GM12878 (cell line): Measurements from ENCODE around the gene ATP6V1C2.

ENCODE experiments used
- CBX5 ChIP-seq: sonication (generic); IDR thresholded peaks from 2 replicates; pipeline ENCODE4 v1.6.1; 2016; ENCODE audit warnings: low read depth, moderate library complexity, mild to moderate bottlenecking, inconsistent platforms
- CTCF ChIP-seq, 3 experiments: IDR thresholded peaks in 2 of 3; conservative IDR thresholded peaks in 1 of 3; 2 replicates each; pipeline ENCODE4 v1.5.1; 2011; ENCODE audit warnings: low read depth in 3 of 3, low read length in 3 of 3, mild to moderate bottlenecking in 3 of 3, control low read depth in 2 of 3, moderate library complexity in 2 of 3, inconsistent platforms in 1 of 3, mixed read lengths in 1 of 3; ENCODE audit not compliant: control insufficient read depth in 2 of 3, insufficient read depth in 1 of 3; ENCODE audit errors: extremely low read depth in 1 of 3
- ZNF274 ChIP-seq: IDR thresholded peaks from one replicate; pipeline ENCODE4 v1.8.0; 2011; ENCODE audit not compliant: insufficient read length, insufficient read depth

- TF ChIP-seq ZNF274 (no peak), CTCF (IDR thresholded peaks at IDR 0.05 in 2 of 3, conservative IDR thresholded peaks at IDR 0.05 in 1 of 3; ENCODE audit: control insufficient read depth in 2 of 3, extremely low read depth in 1 of 3, insufficient read depth in 1 of 3, low read depth in 3 of 3, low read length in 3 of 3) (no peak), CBX5 (no peak)
Measured at GRCh38 chr2:10800163-10800562, 78.7 kb downstream of the ATP6V1C2 start.
